ENCODE results near the gene MAPK8IP1. TPM values are rescaled to one million over a fixed set of nuclear protein-coding genes. Genes with fewer than 3 reads are reported as not detected.

Gene MAPK8IP1
- polyA plus RNA-seq, 4 donors, result 9.3 to 15.3 (median 13.1) TPM

DNA sequence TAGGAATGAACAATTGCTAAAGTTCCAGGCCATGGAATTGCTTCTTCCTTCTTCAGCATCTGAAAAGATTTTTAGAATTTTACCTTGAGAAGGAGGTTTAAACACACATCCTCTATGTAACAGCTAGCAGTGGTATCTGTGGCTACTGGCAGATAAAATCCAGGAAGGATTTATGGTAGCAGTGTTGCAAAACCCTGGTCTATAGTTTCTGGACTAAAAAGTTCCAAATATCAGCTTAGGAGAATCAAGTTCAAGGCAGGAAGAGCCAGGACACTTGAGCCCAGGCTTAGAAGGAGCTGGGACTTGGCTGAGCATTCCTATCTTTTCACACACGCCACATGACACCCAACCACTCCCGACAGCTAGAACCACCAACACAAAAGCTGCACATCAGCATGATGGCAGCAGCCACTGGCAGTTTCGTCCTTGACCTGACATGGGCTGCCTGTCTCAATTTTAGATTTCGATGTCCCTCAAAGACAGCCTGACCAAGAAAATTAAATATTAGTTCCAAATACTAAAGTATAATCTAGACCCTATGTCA, 51.1 kb downstream of the MAPK8IP1 start:
- DNase-seq (ENCODE audit: low read depth in 4 of 4, low spot score in 2 of 4), result no peak

- DNase-seq (ENCODE audit: low read depth in 4 of 4, low spot score in 2 of 4), result no peak
These were observed 52.5 kb downstream of the MAPK8IP1 start for GRCh38 chr11:45937916-45938315.

DNA sequence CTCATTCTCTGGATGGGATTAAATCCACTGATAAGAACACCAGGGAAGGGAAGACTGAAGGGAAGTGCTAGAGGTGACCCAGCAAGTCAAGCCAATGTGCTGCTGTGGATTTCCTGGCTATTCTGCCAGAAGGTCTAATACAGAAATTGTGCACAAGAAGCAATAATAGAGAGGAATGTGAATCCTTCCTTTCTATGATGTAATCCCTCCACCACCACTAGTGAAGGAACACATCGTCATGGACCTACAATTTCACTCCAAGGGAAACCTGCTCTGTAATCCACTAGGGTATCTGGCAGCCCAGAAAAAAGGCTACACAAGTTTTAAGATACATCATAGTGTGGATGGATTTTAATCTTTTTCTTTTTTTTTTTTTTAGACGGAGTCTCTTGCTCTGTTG, 54.4 kb downstream of the MAPK8IP1 start:
- DNase-seq (ENCODE audit: low read depth in 4 of 4, low spot score in 2 of 4), result no peak

DNA sequence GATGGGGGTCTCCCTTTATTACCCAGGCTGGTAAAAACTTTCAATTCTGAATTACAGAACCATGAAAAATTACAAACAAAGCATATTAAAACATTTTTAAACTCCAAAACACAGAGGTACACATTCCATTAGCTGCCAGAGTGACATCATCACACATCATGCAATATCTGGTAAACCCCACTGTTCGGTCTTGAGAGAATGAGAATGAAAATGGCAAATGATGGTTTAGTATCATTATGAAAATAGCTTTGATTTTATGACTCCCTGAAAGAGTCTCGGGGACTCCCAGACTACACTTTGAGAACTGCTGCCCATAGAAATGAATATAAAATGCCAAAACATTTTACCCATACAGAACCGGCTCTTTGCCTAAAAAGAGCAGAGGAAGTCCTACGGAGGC, 55.8 kb downstream of the MAPK8IP1 start:
- DNase-seq (ENCODE audit: low read depth in 4 of 4, low spot score in 2 of 4), result no peak

DNA sequence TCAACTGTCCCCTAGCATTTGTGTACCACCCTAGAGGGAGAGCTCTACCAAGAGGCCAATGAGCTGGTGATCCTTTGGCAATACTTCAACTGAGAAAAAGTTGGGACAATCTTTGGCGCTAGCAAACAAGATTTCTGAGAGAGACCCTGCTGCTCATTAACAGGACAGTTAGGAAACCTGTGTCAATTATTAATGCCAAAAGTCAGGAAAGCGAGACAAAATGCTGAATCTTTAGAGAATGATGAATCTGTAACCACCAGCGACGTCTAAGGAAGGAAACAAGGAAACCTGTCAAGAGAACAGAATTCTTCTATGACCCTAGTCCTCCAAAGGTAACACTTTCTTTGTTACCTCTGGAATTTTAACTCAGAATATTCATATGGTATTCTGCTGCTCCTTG, 56.9 kb downstream of the MAPK8IP1 start:
- DNase-seq (ENCODE audit: low read depth in 4 of 4, low spot score in 2 of 4), result no peak

DNA sequence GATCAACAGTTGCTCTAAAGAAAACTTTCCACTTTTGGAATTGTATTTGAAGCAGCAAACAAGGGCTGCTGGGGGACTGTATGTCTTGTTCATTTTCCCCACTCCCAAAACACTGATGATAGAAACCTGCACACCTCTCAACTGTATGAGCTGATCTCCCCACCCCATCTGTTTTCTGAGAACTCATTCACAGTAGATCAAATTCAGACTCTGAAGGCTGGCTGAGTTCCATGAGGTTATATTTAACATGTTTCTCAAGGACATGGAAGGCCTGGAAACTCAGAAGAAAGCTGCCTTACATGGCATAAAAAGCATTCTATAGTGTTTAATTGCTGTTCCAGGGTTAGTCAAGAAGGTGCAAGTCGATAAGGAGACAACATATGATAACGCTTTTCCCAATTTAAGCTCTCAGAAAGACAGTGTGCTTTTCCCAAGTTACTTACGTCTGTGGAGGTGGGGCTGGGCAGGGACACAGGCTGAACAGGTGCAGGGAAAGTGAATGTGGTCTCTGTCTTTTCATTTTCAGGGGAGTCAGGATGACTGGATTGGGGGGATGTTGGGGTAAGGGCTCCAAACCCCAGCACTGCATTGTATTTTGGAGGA, 60.0 kb downstream of the MAPK8IP1 start:
- DNase-seq (ENCODE audit: low read depth in 4 of 4, low spot score in 2 of 4), result no peak

DNA sequence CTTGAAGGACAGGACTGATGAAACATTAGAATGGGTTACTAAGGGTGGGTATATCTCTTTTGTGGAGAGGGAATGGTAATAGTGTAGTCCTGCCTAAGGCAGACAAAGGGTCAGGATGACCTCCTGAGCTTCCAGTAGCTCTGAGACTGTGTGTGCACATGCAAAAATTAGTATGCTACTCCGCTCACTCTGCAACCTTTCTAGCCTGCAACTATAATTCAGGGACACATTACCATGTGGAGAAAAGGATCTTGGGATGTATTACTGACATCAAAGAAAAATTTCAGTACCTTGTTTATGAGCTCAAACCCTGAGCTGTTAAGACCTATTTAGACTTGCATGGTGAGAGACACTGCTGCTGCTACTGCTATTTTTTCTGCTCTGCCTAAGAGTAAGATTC, 62.4 kb downstream of the MAPK8IP1 start:
- DNase-seq (ENCODE audit: low read depth in 4 of 4, low spot score in 2 of 4), result no peak

DNA sequence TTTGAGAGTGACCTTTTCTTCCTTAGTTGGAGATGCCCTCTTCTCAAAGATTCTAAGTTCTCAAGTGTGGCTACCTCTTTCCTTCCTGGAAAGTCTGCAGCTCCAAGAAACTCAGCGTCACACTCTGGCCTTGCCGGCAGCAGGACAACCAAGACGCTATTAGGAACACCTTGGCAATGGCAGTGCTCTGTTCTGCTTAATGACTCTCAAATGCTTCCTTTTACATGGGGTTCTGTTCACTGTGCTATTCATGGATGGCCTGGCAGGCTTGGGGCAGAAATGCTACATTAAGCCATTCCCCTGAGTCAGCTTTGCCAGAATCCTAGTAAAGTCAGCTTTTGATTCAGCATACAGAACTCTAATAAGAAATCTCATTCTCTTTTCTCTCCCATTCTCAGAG, 62.9 kb downstream of the MAPK8IP1 start:
- DNase-seq (ENCODE audit: low read depth in 4 of 4, low spot score in 2 of 4), result no peak

DNA sequence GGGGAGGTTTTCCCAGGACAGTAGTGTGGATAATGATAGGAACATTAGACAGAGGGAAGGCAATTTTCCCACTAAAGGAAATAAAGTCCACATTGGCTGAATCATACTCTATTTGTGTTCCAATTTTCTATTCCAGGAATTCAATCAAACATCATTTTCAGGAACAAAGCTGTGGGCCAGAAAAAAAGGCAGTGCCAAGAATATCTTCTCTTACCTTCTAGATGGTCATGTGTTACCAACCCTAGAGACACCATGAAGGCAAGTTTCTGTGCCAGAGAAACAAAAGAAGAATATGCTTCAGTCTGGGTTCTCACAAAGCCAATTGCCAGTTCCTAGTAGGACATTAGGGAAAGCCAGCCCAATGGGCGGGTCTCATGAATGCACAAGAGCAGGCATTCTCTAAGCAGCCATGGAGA, 64.5 kb downstream of the MAPK8IP1 start:
- DNase-seq (ENCODE audit: low read depth in 4 of 4, low spot score in 2 of 4), result no peak

Other genes starting within 250 kb of the MAPK8IP1 start
- 10 to 100 TPM in 3 of 4 donors, 1 to 10 TPM in 1; 6.0 to 15.1 (median 11.2) TPM for gene CHST1, start 220.0 kb upstream of the MAPK8IP1 start, polyA plus RNA-seq (ENCODE audit: insufficient read length in 4 of 4)
- gene SLC35C1, start 80.5 kb upstream of the MAPK8IP1 start, polyA plus RNA-seq (ENCODE audit: insufficient read length in 4 of 4), result 10 to 100 TPM in 1 of 4 donors, 1 to 10 TPM in 3; 7.0 to 10.2 (median 8.7) TPM
- 10 to 100 TPM; 27.3 to 34.1 (median 29.5) TPM for gene CRY2, start 38.2 kb upstream of the MAPK8IP1 start, polyA plus RNA-seq (ENCODE audit: insufficient read length in 4 of 4)
- 1 to 10 TPM in 1 of 4 donors, under 1 TPM in 2, not detected in 1; 0.31 to 1.4 (median 0.49) TPM for gene FREY1, start 21.6 kb downstream of the MAPK8IP1 start, polyA plus RNA-seq (ENCODE audit: insufficient read length in 4 of 4)
- gene PEX16, start 32.2 kb downstream of the MAPK8IP1 start, polyA plus RNA-seq (ENCODE audit: insufficient read length in 4 of 4), result 10 to 100 TPM; 15.5 to 24.3 (median 21.8) TPM
- 10 to 100 TPM; 17.6 to 28.7 (median 25.0) TPM for gene LARGE2, start 37.0 kb downstream of the MAPK8IP1 start, polyA plus RNA-seq (ENCODE audit: insufficient read length in 4 of 4)
- 10 to 100 TPM; 34.5 to 60.9 (median 51.7) TPM for gene PHF21A, start 235.8 kb downstream of the MAPK8IP1 start, polyA plus RNA-seq (ENCODE audit: insufficient read length in 4 of 4)